Inflammatory macrophage (primary cell): ENCODE results near the gene RBM7.

Experiments used
- DNase-seq, 2 donors: peaks; one replicate each; pipeline ENCODE4 v3.0.0-alpha.2; 2020 to 2022

The RBM7 gene

GRCh38 chr11:114397349-114397982 is 3.0 kb upstream of the RBM7 start:
- no peak for DNase-seq

- no peak for DNase-seq
These were observed 2.1 kb upstream of the RBM7 start for GRCh38 chr11:114398303-114398920.

GRCh38 chr11:114399490-114400215 is 813 bp upstream of the RBM7 start:
- no peak for DNase-seq

GRCh38 chr11:114400915-114401223 is 403 bp downstream of the RBM7 start:
- no peak for DNase-seq

GRCh38 chr11:114401311-114401710 is 845 bp downstream of the RBM7 start:
- peak; percentile 22 to 43 for DNase-seq

GRCh38 chr11:114412946-114413345 is 12.5 kb downstream of the RBM7 start:
- no peak for DNase-seq

- DNase-seq = no peak
These were observed 13.5 kb downstream of the RBM7 start for GRCh38 chr11:114413958-114414357.

- no peak for DNase-seq
These were observed 16.0 kb downstream of the RBM7 start for GRCh38 chr11:114416441-114416961.

- no peak for DNase-seq
These were observed 25.8 kb downstream of the RBM7 start for GRCh38 chr11:114426280-114426679.

GRCh38 chr11:114430290-114430689 is 29.8 kb downstream of the RBM7 start:
- DNase-seq = no peak

GRCh38 chr11:114432893-114433292 is 32.4 kb downstream of the RBM7 start:
- DNase-seq = no peak

GRCh38 chr11:114433376-114433775 is 32.9 kb downstream of the RBM7 start:
- DNase-seq = no peak

- no peak for DNase-seq
These were observed 37.8 kb downstream of the RBM7 start for GRCh38 chr11:114438303-114438702.

GRCh38 chr11:114439229-114440120 is 39.0 kb downstream of the RBM7 start, which contains the start of gene REXO2:
Gene REXO2 (plus strand): TSS chr11:114439467. CDS start chr11:114439529, 62 bp downstream.
- DNase-seq = peak; percentile 94 to 97

- DNase-seq = no peak
These were observed 39.8 kb downstream of the RBM7 start for GRCh38 chr11:114440121-114440860.

GRCh38 chr11:114440971-114441763 is 40.7 kb downstream of the RBM7 start:
- DNase-seq = no peak

- no peak for DNase-seq
These were observed 41.5 kb downstream of the RBM7 start for GRCh38 chr11:114441921-114442320.

GRCh38 chr11:114442536-114442935 is 42.1 kb downstream of the RBM7 start:
- DNase-seq = no peak

- DNase-seq = no peak
These were observed 47.0 kb downstream of the RBM7 start for GRCh38 chr11:114447444-114447843.

GRCh38 chr11:114447892-114448291 is 47.4 kb downstream of the RBM7 start:
- DNase-seq = no peak
